ENCODE data around the gene TAS2R13.

Gene TAS2R13

DNA sequence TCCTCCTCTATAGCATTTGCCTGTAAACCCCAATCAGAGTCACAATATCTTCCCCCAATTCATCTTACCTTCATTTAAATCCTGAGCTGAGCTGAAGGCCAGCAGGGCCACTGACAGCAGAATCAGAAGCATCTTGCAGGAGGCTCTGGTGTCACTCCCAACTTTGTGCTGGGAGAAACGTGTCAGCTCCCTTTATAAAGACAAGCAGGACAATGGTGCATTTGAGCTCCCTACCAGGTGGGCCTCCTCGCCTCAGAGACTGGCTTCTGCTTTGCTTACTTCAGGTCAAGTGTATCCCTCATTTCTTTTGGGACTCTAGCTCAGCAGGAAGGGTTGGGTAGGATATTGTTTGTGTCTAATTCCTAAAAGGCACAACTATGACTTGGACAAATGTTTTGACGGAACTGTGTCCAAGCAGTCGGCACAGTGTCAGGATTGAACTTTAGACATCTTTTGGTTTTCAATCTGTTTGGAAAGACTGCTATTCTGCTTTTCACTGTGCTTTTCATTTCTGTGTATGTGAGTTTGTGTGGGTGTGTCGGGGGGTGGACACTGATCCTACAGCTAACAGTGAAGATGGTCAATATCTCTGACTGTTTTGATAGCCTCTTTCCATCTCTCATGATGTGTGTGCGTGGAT lies 25.2 kb downstream of the TAS2R13 start, which contains the start of gene PRH1:
Gene PRH1, minus strand, starts transcription at position 170 of the 640 bp plus-strand sequence. Its CDS starts 38 bp downstream, at position 132.
- FAIRE-seq (no peak), DNase-seq (ENCODE audit: insufficient read length, low spot score) (no peak)

DNA sequence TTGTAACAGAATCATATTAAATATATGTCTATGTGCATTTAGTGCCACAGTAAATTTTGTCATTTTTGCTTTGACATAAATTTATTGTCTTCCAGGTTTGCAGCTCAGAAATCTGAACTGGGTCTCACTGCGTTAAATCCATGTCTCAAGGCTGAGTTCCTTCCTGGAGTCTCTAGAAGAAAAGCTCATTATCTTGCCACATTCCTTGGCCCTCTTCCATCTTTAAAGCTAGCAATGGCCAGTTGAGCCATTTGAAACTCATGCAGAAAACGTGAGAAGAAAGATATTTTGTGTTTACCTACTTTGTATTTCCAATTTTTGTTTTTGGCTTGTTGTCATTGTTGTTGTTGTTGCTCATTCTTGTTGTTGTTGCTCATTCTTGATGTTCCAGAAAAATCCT lies 36.0 kb downstream of the TAS2R13 start:
- FAIRE-seq (no peak), DNase-seq (ENCODE audit: insufficient read length, low spot score) (no peak)

DNA sequence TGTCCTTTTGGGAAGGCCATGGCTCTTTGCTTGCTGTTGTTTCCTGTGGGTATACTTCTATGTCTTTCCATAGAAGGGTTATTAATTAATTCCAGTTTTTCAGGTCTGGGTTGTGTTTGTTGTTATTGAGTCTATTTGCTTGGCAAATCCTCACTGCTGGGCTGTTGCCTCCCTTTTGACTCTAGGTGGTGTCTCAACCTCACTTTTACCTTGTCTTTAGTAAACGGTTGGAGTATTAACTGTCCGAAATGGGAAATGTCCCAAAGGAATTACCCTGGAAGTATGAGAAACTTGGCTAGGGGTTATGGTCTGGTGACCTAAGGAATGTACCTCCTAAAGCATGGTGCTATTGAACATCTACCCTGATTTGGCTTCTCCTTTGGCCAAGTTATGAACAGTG lies 42.0 kb downstream of the TAS2R13 start:
- DNase-seq (ENCODE audit: insufficient read length, low spot score) (no peak), FAIRE-seq (no peak)

DNA sequence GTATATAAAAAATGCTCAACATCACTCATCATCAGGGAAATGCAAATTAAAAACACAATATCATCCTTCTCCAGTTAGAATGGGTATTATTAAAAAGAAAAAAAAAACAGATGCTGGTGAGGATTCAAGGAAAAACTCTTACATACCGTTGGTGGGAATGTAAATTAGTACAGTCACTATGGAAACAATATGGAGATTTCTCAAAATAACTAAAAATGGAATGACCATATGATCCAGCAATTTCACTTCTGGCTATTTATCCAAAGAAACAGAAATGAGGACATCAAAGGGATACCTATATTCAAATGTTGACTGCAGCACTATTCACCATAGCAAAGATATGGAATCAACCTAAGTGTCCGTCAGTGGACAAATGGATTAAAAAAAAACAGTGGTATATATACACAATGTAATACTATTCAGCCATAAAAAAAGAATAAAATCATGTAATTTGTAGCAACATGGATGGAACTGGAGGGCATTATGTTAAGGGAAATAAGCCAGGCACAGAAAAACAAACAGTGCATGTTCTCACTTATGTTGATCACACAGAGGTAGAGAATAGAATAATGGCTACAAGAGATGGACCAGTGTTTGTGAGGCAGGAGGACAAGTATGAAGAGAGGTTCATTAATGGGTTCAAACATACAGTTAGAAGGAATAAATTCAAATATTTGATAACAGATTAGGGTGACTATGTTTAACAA lies 45.7 kb downstream of the TAS2R13 start:
- no peak for DNase-seq (ENCODE audit: insufficient read length, low spot score)
- no peak for FAIRE-seq

DNA sequence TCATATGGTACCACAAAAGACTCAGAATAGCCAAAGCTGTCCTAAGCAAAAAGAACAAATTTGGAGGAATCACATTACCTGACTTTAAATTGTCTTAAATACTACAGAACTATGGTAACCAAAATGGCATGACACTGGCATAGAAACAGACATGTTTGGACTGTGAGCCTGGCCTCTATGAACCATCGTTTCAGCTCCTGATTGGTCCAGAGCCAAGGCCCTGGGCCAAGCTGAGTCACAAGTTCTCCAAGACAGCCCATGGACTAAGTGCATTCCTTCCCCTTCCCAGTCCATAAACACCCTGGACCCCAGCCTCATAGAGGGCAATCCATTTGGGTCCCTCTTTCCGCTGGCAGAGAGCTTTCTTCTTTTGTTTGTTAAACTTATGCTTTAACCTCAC lies 48.0 kb downstream of the TAS2R13 start:
- no peak for FAIRE-seq

More for the DNA sequence above, 48.0 kb downstream of the TAS2R13 start:
- DNase-seq (ENCODE audit: insufficient read length, low spot score) = no peak

Measured in HTR-8/SVneo (cell line).